HFFc6 (cell line): ENCODE data around the gene DNAJB6. TPM values are rescaled to one million over a fixed set of nuclear protein-coding genes. Genes with fewer than 3 reads are reported as not detected.

ENCODE experiments used
- DNase-seq: peaks from one replicate; pipeline ENCODE4 v3.0.0-alpha.2; 2018
- H3K27ac Mint-ChIP-seq: 2 replicates; pipeline ENCODE4 v1.8.0; 2020; ENCODE audit warnings: mild to moderate bottlenecking, mixed read lengths
- H3K27me3 Mint-ChIP-seq: 2 replicates; pipeline ENCODE4 v1.8.0; 2021; ENCODE audit warnings: mild to moderate bottlenecking, moderate library complexity, mixed read lengths; ENCODE audit not compliant: insufficient read depth
- H3K36me3 Mint-ChIP-seq: 2 replicates; pipeline ENCODE4 v1.8.0; 2021; ENCODE audit warnings: low read depth, mixed read lengths
- H3K4me1 Mint-ChIP-seq: 2 replicates; pipeline ENCODE4 v1.8.0; 2020; ENCODE audit warnings: low read depth, mixed read lengths
- H3K4me3 Mint-ChIP-seq: 2 replicates; pipeline ENCODE4 v1.8.0; 2020; ENCODE audit warnings: mild to moderate bottlenecking, moderate library complexity, mixed read lengths
- H3K9me3 Mint-ChIP-seq: 2 replicates; pipeline ENCODE4 v1.8.0; 2020; ENCODE audit warnings: mild to moderate bottlenecking, mixed read lengths
- CTCF ChIP-seq: fragments of 200-600 bp; sonication (generic); IDR thresholded peaks from 2 replicates; pipeline ENCODE4 v1.5.0; 2021; ENCODE audit warnings: antibody characterized with exemption, mild to moderate bottlenecking
- total RNA-seq, 6 experiments: library from RNA; stranded (reverse); fragmentation: NEBNext Ultra II Directional; extraction: Animal tissue kit (Norgen Biotek cat#: 25700); gene quantifications; 2 replicates in 1 of 6; 3 replicates in 5 of 6; pipeline ENCODE4 v1.2.3, GENCODE V29; 2021

DNAJB6 gene
- total RNA-seq, 6 experiments from 2014 or later: 135 to 204 (median 163) TPM

- peak overlapping the region; percentile 42; the same call in 1 of the 2 replicates for H3K27ac Mint-ChIP-seq
- no peak for DNase-seq
- no peaks in the 10 kb centered on the region for H3K9me3 Mint-ChIP-seq
- H3K4me1 Mint-ChIP-seq: peaks cover 65% of the 10 kb centered on the region
- no peak overlapping the region for H3K4me3 Mint-ChIP-seq
- H3K36me3 Mint-ChIP-seq: peaks cover 31% of the 10 kb centered on the region
- TF ChIP-seq CTCF: no peak
- peaks cover 6% of the 10 kb centered on the region for H3K27me3 Mint-ChIP-seq
Observed at GRCh38 chr7:157357129-157358040, 20.6 kb downstream of the DNAJB6 start.

GRCh38 chr7:157358041-157358752, 21.4 kb downstream of the DNAJB6 start:
- no peak for DNase-seq
- no peaks in the 10 kb centered on the region for H3K9me3 Mint-ChIP-seq
- H3K4me1 Mint-ChIP-seq: peaks cover 62% of the 10 kb centered on the region
- H3K36me3 Mint-ChIP-seq: peaks cover 34% of the 10 kb centered on the region
- TF ChIP-seq CTCF: no peak
- H3K27me3 Mint-ChIP-seq: peaks cover 5% of the 10 kb centered on the region
- peak overlapping the region; percentile 42; the same call in 1 of the 2 replicates for H3K27ac Mint-ChIP-seq
- no peak overlapping the region for H3K4me3 Mint-ChIP-seq

- DNase-seq: no peak
- Mint-ChIP-seq H3K4me3 (no peak overlapping the region), H3K36me3 (peaks cover 36% of the 10 kb centered on the region), H3K9me3 (no peaks in the 10 kb centered on the region), H3K27ac (0 out of 2 replicates have a peak overlapping the region, but pooled peaks have one; percentile 42), H3K4me1 (peaks cover 60% of the 10 kb centered on the region), H3K27me3 (peaks cover 4% of the 10 kb centered on the region)
- TF ChIP-seq CTCF: no peak
Observed at GRCh38 chr7:157358753-157359096, 21.9 kb downstream of the DNAJB6 start.

GRCh38 chr7:157359581-157359980, 22.8 kb downstream of the DNAJB6 start:
- Mint-ChIP-seq H3K4me1 (peaks cover 60% of the 10 kb centered on the region), H3K4me3 (no peak overlapping the region), H3K27me3 (peaks cover 4% of the 10 kb centered on the region), H3K27ac (no peak overlapping the region), H3K9me3 (no peaks in the 10 kb centered on the region), H3K36me3 (peaks cover 40% of the 10 kb centered on the region)
- no peak for DNase-seq
- no peak for TF ChIP-seq CTCF

GRCh38 chr7:157360483-157361025, 23.8 kb downstream of the DNAJB6 start:
- Mint-ChIP-seq H3K27me3 (peaks cover 1% of the 10 kb centered on the region), H3K4me1 (peaks cover 51% of the 10 kb centered on the region), H3K27ac (no peak overlapping the region), H3K4me3 (no peak overlapping the region), H3K36me3 (peaks cover 46% of the 10 kb centered on the region), H3K9me3 (no peaks in the 10 kb centered on the region)
- DNase-seq: no peak
- TF ChIP-seq CTCF: no peak
